Kasumi-1 (cell line): ENCODE data around the gene TBC1D16.

Experiments used
- DNase-seq, 2 experiments: peaks; one replicate each; lab custom pipeline; 2025; lab: John Stamatoyannopoulos, UW

The TBC1D16 gene

GRCh38 chr17:79883202-79883601 lies 152.5 kb downstream of the TBC1D16 start:
- DNase-seq, result no peak
